ENCODE data around the gene SCML1. TPM values are rescaled to one million over a fixed set of nuclear protein-coding genes. Genes with fewer than 3 reads are reported as not detected.

SCML1 gene
- polyA plus RNA-seq, 1 donor from 2014 or later: 9.4 TPM

- no peaks in the 10 kb centered on the region for H3K9me3 ChIP-seq (ENCODE audit: low read length)
- no peak overlapping the region for H3K4me2 ChIP-seq (ENCODE audit: low read length)
- no peak overlapping the region for H2AFZ ChIP-seq (ENCODE audit: low read depth, low read length)
- H3K9me2 ChIP-seq (ENCODE audit: insufficient read depth, low read length): no peaks in the 10 kb centered on the region
- H3K4me3 ChIP-seq (ENCODE audit: low read length): no peak overlapping the region
- H3K27ac ChIP-seq (ENCODE audit: low read length): no peak overlapping the region
- no peaks in the 10 kb centered on the region for H3K79me2 ChIP-seq (replicated peaks; ENCODE audit: insufficient read depth, low read length)
- no peaks in the 10 kb centered on the region for H4K20me1 ChIP-seq (ENCODE audit: insufficient read depth)
- no peaks in the 10 kb centered on the region for H3K27me3 ChIP-seq (ENCODE audit: insufficient read depth, low read depth, low read length)
- H3K9ac ChIP-seq (ENCODE audit: low read length): no peak overlapping the region
- no peaks in the 10 kb centered on the region for H3F3A ChIP-seq (ENCODE audit: insufficient read depth, low read length, poor library complexity, severe bottlenecking)
- no peaks in the 10 kb centered on the region for H3K36me3 ChIP-seq (ENCODE audit: insufficient read depth, low read length)
- TF ChIP-seq EP300 (conservative IDR thresholded peaks at IDR 0.05; ENCODE audit: poor library complexity, severe bottlenecking) (no peak), EZH2 (IDR thresholded peaks at IDR 0.05; ENCODE audit: borderline replicate concordance, insufficient read depth, low read length, poor library complexity, severe bottlenecking) (no peak), REST (IDR thresholded peaks at IDR 0.05; ENCODE audit: borderline replicate concordance) (no peak), CTCF (IDR thresholded peaks at IDR 0.05; ENCODE audit: poor library complexity, severe bottlenecking) (no peak), POLR2AphosphoS5 (IDR thresholded peaks at IDR 0.05) (no peak), RAD21 (conservative IDR thresholded peaks at IDR 0.05) (no peak)
Measured at GRCh38 chrX:17732138-17732783, 5.0 kb upstream of the SCML1 start.

DNA sequence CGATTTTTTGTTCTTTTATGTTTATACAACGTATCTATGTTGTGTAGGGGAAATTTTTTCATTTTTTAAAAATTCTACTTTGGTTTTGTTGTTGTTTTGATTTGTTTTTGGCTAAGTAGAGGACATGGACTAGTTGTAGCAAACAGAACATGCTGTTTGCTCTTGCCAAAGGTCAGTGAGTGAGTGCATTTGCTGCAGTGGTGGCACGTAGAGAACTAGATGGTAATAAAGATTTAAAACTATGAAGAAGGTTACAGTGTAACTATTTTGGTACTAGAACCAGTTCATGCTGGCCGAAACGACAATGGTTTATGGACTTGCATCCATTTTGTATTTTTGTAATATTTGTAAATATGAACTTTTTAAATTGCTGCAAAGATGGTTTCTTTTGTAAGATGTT, 1.9 kb upstream of the SCML1 start:
- H4K20me1 ChIP-seq (ENCODE audit: insufficient read depth): no peaks in the 10 kb centered on the region
- H3K4me3 ChIP-seq (ENCODE audit: low read length): no peak overlapping the region
- H3K9ac ChIP-seq (ENCODE audit: low read length): no peak overlapping the region
- H3K9me2 ChIP-seq (ENCODE audit: insufficient read depth, low read length): no peaks in the 10 kb centered on the region
- no peak overlapping the region for H3K27ac ChIP-seq (ENCODE audit: low read length)
- H3K4me2 ChIP-seq (ENCODE audit: low read length): no peak overlapping the region
- no peaks in the 10 kb centered on the region for H3K9me3 ChIP-seq (ENCODE audit: low read length)
- no peak overlapping the region for H2AFZ ChIP-seq (ENCODE audit: low read depth, low read length)
- peaks cover 1% of the 10 kb centered on the region for H3K79me2 ChIP-seq (replicated peaks; ENCODE audit: insufficient read depth, low read length)
- TF ChIP-seq MXI1 (conservative IDR thresholded peaks at IDR 0.05; ENCODE audit: poor library complexity, severe bottlenecking): no peak
- TF ChIP-seq EZH2 (IDR thresholded peaks at IDR 0.05; ENCODE audit: borderline replicate concordance, insufficient read depth, low read length, poor library complexity, severe bottlenecking): no peak
- no peak for TF ChIP-seq REST (IDR thresholded peaks at IDR 0.05; ENCODE audit: borderline replicate concordance)
- TF ChIP-seq EP300 (conservative IDR thresholded peaks at IDR 0.05; ENCODE audit: poor library complexity, severe bottlenecking): no peak
- TF ChIP-seq TAF1 (IDR thresholded peaks at IDR 0.05; ENCODE audit: low read depth): no peak
- no peak for TF ChIP-seq RAD21 (conservative IDR thresholded peaks at IDR 0.05)
- TF ChIP-seq SMC3 (conservative IDR thresholded peaks at IDR 0.05; ENCODE audit: poor library complexity): no peak
- no peak for TF ChIP-seq CTCF (IDR thresholded peaks at IDR 0.05; ENCODE audit: poor library complexity, severe bottlenecking)
- TF ChIP-seq POLR2AphosphoS5 (IDR thresholded peaks at IDR 0.05): no peak
- H3K36me3 ChIP-seq (ENCODE audit: insufficient read depth, low read length): no peaks in the 10 kb centered on the region
- H3F3A ChIP-seq (ENCODE audit: insufficient read depth, low read length, poor library complexity, severe bottlenecking): no peaks in the 10 kb centered on the region
- no peaks in the 10 kb centered on the region for H3K27me3 ChIP-seq (ENCODE audit: insufficient read depth, low read depth, low read length)

Measured in neural cell (in vitro differentiated cells).